ENCODE measurements around the gene AFAP1. TPM values are rescaled to one million over a fixed set of nuclear protein-coding genes. Genes with fewer than 3 reads are reported as not detected.

The AFAP1 gene
- total RNA-seq, 4 donors from 2014 or later = 8.2 to 55.0 (median 28.9) TPM

DNA sequence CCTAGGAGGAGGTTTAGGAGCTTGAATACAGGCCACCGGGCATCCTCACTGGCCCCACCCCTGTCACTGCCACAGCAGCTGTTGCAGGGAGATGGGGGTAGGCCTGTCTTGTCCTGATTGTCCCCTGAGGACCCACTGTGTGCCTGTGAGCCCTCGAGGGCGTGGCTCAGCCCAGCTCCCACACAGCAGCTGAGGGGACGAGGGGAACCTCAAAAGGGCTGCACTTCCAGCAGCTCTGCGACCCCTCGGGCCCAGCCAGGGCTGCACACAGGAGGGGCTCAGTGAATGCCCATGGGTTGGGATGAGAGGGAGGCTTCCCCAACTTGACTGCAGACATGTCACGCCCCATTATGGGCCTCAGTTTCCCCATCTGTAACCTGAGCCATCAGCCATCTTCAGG lies 225.9 kb downstream of the AFAP1 start:
- intact Hi-C loops (cut with DNase I; ENCODE audit: low total_unique reads) = no loop called here
- no peak for TF ChIP-seq CTCF (IDR thresholded peaks at IDR 0.05)
- TF ChIP-seq POLR2A (IDR thresholded peaks at IDR 0.05) = no peak
- no peak for DNase-seq
- H3K27ac ChIP-seq = no peak overlapping the region
- no peaks in the 10 kb centered on the region for H3K27me3 ChIP-seq
- H3K9me3 ChIP-seq = no peaks in the 10 kb centered on the region
- no peak overlapping the region for H3K4me3 ChIP-seq
- no peaks in the 10 kb centered on the region for H3K4me1 ChIP-seq
- no peaks in the 10 kb centered on the region for H3K36me3 ChIP-seq

- no peak for TF ChIP-seq POLR2A (IDR thresholded peaks at IDR 0.05)
- no peak for TF ChIP-seq CTCF (IDR thresholded peaks at IDR 0.05)
- Histone ChIP-seq H3K9me3 (no peaks in the 10 kb centered on the region), H3K4me1 (no peaks in the 10 kb centered on the region), H3K27me3 (no peaks in the 10 kb centered on the region), H3K27ac (no peak overlapping the region), H3K4me3 (no peak overlapping the region), H3K36me3 (no peaks in the 10 kb centered on the region)
- intact Hi-C loops (cut with DNase I; ENCODE audit: low total_unique reads) = no loop called here
- no peak for DNase-seq
Observed at GRCh38 chr4:7712021-7712671, 227.5 kb downstream of the AFAP1 start.

GRCh38 chr4:7711307-7711963 lies 228.2 kb downstream of the AFAP1 start:
- TF ChIP-seq POLR2A (IDR thresholded peaks at IDR 0.05) = no peak
- TF ChIP-seq CTCF (IDR thresholded peaks at IDR 0.05) = no peak

DNA sequence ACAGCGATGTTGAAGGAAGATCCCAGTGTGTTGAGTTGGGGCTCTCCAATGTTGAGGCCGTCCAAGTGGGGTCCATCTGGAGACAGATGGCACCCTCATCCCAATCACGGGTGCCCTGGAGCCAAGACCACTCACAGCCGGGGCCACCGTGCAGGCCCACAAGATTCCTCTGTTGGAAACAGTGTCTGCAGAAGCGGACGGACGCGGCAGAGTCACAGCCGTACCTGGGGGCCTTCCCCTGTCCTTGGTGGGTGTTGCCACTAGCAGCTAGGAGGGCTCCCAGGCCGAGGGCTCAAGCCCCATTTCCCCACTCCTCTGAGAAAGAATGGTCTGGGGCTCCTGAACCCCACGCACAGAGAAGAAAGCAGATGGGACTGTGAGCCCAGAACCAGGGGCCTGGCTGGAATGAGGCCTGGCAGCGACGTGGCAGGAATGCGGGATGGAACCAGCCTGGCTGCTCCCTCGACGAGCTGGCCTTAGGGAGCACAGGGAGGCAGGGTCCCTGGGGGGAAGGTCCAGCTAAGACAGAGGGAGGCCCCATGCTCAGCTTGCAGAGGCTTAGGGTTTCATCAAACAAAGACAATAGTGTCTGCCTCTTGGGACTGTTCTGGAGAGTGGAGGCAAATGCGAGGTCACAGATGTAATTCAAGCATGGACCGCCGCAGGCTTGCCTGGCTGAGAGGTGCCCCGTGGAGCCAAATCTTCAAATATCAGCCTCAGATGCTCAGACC lies 228.9 kb downstream of the AFAP1 start:
- TF ChIP-seq POLR2A (IDR thresholded peaks at IDR 0.05) (no peak), CTCF (IDR thresholded peaks at IDR 0.05) (no peak)
- H3K4me1 ChIP-seq = no peaks in the 10 kb centered on the region
- intact Hi-C loops (cut with DNase I; ENCODE audit: low total_unique reads) = no loop called here
- H3K9me3 ChIP-seq = no peaks in the 10 kb centered on the region
- H3K27me3 ChIP-seq = no peaks in the 10 kb centered on the region
- no peak overlapping the region for H3K27ac ChIP-seq
- H3K36me3 ChIP-seq = no peaks in the 10 kb centered on the region
- DNase-seq = no peak
- no peak overlapping the region for H3K4me3 ChIP-seq

More at GRCh38 chr4:7711307-7711963, 228.2 kb downstream of the AFAP1 start:
- no peak overlapping the region for H3K4me3 ChIP-seq
- no peaks in the 10 kb centered on the region for H3K27me3 ChIP-seq
- no peaks in the 10 kb centered on the region for H3K36me3 ChIP-seq
- no peak overlapping the region for H3K27ac ChIP-seq
- no peak for DNase-seq
- intact Hi-C loops (cut with DNase I; ENCODE audit: low total_unique reads) = no loop called here
- no peaks in the 10 kb centered on the region for H3K4me1 ChIP-seq
- H3K9me3 ChIP-seq = no peaks in the 10 kb centered on the region

DNA sequence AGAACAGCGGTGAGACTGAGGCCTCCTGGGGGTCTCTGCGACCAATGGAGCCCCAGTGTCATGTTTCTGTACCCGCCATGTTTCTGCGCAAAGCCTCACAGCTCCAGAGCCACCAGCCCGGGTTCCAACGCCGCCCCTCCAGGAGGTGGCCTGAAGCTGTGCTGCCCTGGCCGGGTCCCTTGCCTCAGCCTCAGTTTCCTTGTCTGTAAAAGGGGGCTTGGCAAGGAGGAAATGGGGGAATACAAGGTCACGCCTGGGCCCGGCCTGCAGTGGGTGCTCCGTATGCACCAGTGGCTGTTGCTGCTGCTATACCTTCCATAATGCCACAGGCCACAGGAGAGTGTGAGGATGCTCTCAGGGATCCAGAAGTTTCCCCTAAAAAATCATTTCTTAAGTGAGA lies 229.5 kb downstream of the AFAP1 start:
- intact Hi-C loops (cut with DNase I; ENCODE audit: low total_unique reads) = no loop called here
- DNase-seq = no peak

More for the DNA sequence above, 229.5 kb downstream of the AFAP1 start:
- H3K4me1 ChIP-seq = no peaks in the 10 kb centered on the region
- TF ChIP-seq POLR2A (IDR thresholded peaks at IDR 0.05) (no peak), CTCF (IDR thresholded peaks at IDR 0.05) (no peak)
- H3K27me3 ChIP-seq = no peaks in the 10 kb centered on the region
- no peak overlapping the region for H3K27ac ChIP-seq
- no peaks in the 10 kb centered on the region for H3K36me3 ChIP-seq
- H3K4me3 ChIP-seq = no peak overlapping the region
- H3K9me3 ChIP-seq = no peaks in the 10 kb centered on the region

Measured in uterus (tissue), 4 donors.